Fibroblast of skin of back (primary cell): Measurements from ENCODE around the gene SRSF7. TPM values are rescaled to one million over a fixed set of nuclear protein-coding genes. Genes with fewer than 3 reads are reported as not detected.
A peak's percentile ranks its signal among the peaks of the same experiment; 100 is the strongest.
"Not testable (repeated sequence)": the region's sequence is repeated elsewhere in the genome, so short reads cannot be mapped to it uniquely, and the experiment has no call there.

ENCODE experiments used
- DNase-seq: peaks from one replicate; pipeline ENCODE4 v3.0.0-alpha.2; 2013
- polyA plus RNA-seq, 2 experiments: library from polyadenylated mRNA; unstranded; fragments of 120-200 nt; gene quantifications; one replicate each; pipeline ENCODE4 v1.2.1, GENCODE V29; 2013; ENCODE audit not compliant: insufficient read length in 2 of 2

SRSF7 gene
- polyA plus RNA-seq (2013, experiment 1 of 2; ENCODE audit: insufficient read length), result 161 TPM
- 72.3 TPM for polyA plus RNA-seq (2013, experiment 2 of 2; ENCODE audit: insufficient read length)

- DNase-seq, result peak; percentile 99
These were observed at the start of gene SRSF7 for GRCh38 chr2:38750891-38751595. Gene SRSF7, minus strand, starts transcription at chr2:38751361. Its CDS starts 105 bp downstream, at chr2:38751256.

DNA sequence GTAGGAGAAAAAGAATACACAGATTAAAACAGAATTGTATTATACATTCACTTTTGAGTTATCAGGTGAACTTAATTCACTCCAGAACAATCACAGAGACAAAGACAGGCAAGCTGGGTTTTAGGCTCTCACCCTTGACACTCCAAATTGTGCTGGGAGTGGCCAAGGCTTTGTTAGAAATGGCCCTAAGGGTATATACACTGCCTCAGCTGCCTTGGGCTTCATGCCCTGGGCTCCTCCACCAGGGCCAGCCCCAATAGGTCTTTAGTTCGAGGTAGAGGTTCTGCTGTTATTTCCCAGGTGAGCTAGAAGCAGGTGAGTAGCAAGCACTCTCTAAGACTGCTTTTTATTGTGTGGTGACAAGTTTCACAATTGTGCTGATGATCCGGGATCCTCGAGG is 46.8 kb upstream of the SRSF7 start:
- DNase-seq, result no peak

DNA sequence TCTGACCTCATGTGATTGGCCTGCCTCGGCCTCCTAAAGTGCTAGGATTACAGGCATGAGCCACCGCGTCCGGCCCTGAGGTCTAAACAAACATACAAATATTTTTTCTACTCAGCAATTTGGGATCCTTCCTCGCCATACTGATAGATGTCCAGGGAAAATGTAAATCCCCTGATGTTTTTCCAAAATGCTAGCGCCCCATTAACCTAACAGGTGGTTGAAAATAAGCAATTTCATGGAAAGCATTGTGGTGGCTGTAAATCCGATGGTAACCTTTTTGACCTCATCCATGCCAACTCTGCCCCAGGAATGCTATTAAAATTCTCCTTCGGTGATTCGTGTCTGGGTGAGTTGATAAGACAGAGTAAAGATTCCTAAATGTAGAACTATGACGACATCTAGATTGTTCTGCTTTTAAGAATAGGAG is 46.1 kb upstream of the SRSF7 start:
- no peak for DNase-seq

GRCh38 chr2:38795016-38795415 is 43.9 kb upstream of the SRSF7 start:
- not testable (repeated sequence) for DNase-seq

DNA sequence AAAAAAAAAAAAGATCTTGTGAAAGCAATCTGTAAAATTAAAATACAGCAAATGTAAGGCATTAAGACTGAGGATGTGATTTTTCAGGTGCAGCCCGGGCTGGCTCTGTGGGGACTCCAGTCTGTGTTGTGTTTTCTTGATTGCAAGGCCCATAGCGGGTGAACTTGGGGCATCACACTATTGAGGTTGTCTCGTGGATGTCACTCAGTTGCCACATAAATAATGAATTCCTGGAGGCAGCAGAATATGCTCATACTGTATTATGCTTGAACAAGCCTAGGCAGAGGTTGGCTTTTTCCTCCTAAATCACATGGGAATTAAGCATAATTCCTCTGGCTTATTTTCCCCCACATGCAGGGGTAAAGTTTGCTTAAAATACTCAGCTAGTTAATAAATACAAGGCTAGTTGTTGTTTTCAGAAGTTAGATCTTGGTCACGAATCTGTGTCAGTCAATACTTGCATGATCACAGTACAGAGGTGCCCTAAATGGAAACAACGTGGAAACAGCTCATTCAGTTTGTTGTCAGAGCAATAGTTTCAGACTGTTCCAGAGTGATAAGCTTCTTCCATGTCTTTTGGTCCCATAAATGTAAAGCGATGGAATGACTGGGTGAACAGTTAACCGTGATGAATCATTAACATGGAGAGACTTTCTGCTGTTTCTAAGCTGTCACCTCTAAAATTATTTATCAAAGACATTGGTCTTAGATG is 43.2 kb upstream of the SRSF7 start:
- DNase-seq, result no peak

- DNase-seq, result no peak
These were observed 42.4 kb upstream of the SRSF7 start for GRCh38 chr2:38793511-38793910.

DNA sequence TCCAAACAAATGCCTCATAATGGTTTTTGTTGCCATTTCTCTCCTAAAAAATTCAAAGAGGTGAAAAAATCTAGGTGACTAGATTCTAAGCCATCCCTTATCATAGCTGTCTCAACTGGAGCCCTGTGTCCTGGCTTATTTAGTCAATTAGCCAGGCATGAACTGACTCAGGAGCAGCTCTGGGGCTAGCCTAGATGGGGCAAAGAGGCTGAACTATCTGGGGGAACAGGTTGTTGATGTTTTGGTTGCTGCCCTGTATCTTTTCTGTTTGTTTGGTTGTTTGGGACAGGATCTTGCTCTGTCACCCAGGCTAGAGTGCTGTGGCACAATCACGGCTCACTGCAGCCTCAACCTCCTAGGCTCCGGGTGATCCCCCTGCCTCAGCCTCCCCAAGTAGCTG is 41.6 kb upstream of the SRSF7 start:
- no peak for DNase-seq

DNA sequence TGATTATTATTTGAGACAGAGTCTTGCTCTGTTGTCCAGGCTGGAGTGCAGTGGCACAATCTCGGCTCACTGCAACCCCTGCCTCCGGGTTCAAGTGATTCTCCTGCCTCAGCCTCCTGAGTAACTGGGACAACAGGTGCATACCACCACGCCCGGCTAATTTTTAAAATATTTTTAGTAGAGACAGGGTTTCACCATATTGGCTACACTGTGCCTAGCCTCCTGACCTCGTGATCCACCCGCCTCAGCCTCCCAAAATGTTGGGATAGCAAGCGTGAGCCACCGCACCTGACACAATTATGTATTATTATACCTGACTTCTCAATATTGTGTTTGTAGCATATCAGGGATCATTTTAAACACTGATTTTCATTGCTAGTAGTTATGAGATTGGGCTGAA is 41.2 kb upstream of the SRSF7 start:
- DNase-seq, result not testable (repeated sequence)

DNA sequence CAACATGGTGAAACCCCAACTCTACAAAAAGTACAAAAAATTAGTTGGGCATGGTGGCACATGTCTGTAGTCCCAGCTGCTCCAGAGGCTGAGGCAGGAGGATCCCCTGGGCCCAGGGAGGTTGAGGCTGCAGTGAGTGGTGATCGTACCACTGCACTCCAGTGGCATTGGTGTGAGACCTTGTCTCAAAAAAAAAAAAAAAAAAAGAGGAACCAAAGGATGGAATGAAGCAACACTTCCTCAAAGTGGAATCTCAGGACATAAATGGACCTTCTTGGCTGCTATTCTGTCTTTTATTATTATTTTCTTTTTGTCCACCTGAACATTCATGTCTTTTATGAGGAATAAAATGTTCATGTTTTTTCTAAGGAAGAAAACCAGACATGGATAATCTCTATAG is 40.6 kb upstream of the SRSF7 start:
- DNase-seq, result no peak

DNA sequence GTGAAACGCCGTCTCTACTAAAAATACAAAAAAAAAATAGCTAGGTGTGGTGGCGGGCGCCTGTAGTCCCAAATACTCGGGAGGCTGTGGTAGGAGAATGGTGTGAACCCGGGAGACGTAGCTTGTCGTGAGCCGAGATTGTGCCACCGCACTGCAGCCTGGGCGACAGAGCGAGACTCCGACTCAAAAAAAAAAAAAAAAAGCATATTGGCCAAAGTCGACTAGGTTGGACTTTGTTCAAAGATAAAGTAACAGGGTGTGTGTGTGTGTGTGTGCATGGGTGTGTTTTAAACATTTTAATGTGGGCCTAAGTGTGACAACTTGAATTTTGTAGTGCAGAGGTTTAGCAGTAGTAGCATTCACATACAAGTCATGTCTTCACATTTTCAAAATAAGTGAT is 38.5 kb upstream of the SRSF7 start:
- DNase-seq, result no peak

DNA sequence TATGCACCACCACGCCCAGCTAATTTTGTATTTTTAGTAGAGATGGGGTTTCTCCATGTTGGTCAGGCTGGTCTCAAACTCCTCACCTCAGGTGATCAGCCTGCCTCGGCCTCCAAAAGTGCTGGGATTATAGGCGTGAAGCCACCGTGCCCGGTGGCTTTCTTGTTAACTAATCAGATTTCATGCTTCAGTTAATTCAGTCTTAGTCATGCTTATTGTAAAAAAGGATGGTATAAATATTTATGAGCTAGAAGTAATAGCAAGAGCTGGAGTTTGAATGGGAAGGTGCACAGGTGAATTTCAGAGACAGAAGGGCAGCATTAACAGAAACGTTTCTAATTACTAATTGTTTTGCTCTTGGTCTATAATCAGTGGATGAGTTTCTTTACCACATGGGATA is 37.1 kb upstream of the SRSF7 start:
- DNase-seq, result no peak

DNA sequence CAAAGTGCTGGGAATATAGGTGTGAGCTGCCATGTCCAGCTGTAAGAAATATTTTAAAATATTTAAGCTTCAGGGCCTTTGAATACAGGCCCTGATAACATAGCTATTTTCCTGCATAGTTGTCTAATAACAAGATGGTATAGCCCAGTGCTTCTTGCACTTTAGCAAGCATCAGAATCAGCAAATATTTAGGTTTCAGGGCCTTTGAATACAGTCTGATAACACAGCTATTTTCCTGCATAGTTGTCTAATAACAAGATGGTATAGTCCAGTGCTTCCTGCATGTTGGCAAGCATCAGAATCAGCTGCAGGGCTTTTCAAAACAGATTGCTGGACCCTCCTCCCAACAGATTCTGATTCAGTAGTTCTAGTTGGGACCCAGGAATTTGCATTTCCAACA is 32.4 kb upstream of the SRSF7 start:
- DNase-seq, result no peak

GRCh38 chr2:38778687-38779082 is 27.5 kb upstream of the SRSF7 start:
- DNase-seq, result no peak

DNA sequence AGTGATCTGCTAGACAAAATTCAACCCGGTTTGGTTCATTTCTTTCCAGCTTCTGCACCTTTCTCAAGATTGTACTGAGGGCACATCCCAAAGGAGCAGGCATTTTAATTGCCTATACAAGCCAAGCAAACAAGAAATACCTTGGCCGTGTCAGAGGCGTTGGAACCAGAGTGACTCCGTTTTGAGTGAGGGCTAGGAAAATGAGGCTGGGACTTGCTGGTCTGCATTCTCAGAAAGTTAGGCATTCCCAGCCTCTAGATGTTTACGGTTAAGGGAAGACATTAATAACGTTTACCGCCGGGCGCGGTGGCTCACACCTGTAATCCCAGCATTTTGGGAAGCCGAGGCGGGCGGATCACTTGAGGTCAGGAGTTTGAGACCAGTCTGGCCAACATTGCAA is 25.4 kb upstream of the SRSF7 start:
- no peak for DNase-seq

- DNase-seq, result no peak
These were observed 24.7 kb upstream of the SRSF7 start for GRCh38 chr2:38775921-38776225.

GRCh38 chr2:38775097-38775920 is 24.1 kb upstream of the SRSF7 start:
- no peak for DNase-seq

DNA sequence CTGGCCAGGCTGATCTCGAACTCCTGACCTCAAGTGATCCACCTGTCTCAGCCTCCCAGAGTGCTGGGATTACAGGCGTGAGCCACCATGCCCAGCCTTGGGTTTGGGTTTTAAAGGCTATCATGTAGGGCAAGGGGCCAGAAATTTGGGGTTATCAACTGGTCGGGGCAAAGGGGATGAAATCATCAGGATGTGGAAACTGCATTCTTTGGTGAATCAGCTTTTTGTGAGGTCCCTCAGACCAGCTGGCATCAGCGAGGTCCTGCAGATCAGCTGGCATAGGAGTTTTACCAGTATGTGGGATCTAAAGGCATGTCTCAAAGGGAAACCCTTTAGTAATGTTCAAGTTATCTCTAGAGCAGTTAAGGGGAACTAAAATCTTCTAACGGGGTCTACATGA is 20.5 kb upstream of the SRSF7 start:
- DNase-seq, result peak; percentile 4

- DNase-seq, result peak; percentile 7
These were observed 14.4 kb upstream of the SRSF7 start for GRCh38 chr2:38765551-38765950.

DNA sequence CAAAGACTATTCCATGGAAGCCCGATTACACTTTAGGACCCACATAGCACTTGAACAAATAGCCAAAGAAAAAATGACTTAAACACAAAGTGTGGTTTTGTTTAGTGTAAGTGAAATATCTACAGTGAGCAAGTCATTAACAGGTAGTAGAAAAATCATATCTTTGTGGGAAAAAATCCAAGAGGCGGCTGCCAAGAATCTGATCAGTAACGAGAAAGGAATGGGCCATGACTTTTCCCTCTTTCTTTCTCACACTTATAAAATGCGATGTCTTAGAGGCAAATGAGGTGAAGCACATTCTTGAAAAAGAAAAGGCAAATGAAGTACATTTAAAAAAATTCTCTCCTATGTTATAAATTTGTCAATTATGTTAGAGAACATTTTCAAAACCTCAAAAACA is 14.0 kb upstream of the SRSF7 start:
- DNase-seq, result peak; percentile 72

DNA sequence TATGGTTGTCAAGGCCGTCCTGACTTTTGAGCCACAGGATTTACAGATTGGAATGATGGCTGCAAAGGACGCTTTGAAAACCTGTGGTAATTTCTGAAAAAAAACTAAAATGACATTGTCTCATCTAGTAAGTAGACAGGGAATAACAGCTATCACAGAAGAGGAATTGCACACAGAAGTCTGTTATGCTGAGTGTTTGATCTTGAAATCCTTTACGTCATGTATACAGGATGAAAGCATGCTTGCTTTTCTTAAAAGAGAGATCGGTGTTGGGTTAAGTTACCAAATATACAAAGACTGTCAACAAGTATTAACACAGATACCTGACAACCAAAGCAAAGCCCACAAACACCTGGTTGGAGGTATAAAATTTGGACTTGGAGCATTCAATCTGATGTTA is 12.6 kb upstream of the SRSF7 start:
- DNase-seq, result no peak

GRCh38 chr2:38763228-38763627 is 12.1 kb upstream of the SRSF7 start:
- no peak for DNase-seq

GRCh38 chr2:38755891-38756290 is 4.7 kb upstream of the SRSF7 start:
- DNase-seq, result not testable (repeated sequence)

GRCh38 chr2:38754506-38754905 is 3.3 kb upstream of the SRSF7 start:
- no peak for DNase-seq

- DNase-seq, result no peak
These were observed 2.9 kb upstream of the SRSF7 start for GRCh38 chr2:38754049-38754448.
